Testis (tissue), 3 donors: ENCODE measurements around the gene FAM83B. TPM values are rescaled to one million over a fixed set of nuclear protein-coding genes. Genes with fewer than 3 reads are reported as not detected.

Experiments used
- DNase-seq: peaks from one replicate; pipeline ENCODE4 v3.0.0-alpha.2; 2019
- H3K27ac ChIP-seq, 2 donors: fragments of 200-600 bp; sonication (generic); one replicate each; pipeline ENCODE4 v1.5.1; 2019
- H3K27me3 ChIP-seq: fragments of 200-600 bp; sonication (generic); one replicate; pipeline ENCODE4 v1.5.1; 2019
- H3K36me3 ChIP-seq: fragments of 200-600 bp; sonication (generic); one replicate; pipeline ENCODE4 v1.5.1; 2017; ENCODE audit warnings: low read depth; ENCODE audit errors: missing control alignments
- H3K4me1 ChIP-seq: fragments of 200-600 bp; sonication (generic); one replicate; pipeline ENCODE4 v1.5.1; 2019
- H3K4me3 ChIP-seq, 2 donors: fragments of 200-600 bp; sonication (generic); one replicate each; pipeline ENCODE4 v1.5.1; 2017 to 2019
- H3K9me3 ChIP-seq: fragments of 200-600 bp; sonication (generic); one replicate; pipeline ENCODE4 v1.5.1; 2017
- POLR2A ChIP-seq: fragments of 450-650 bp; IDR thresholded peaks from one replicate; pipeline ENCODE4 v1.6.1; 2017; ENCODE audit warnings: antibody characterized with exemption, mild to moderate bottlenecking, moderate library complexity
- WGBS, 2 donors: methylation state at CpG; one replicate each; pipeline ENCODE4 v1.1.5; 2018; 5-methylcytosine and 5-hydroxymethylcytosine counted together
- intact Hi-C: fragments of 100-400 bp; cut with DNase I; formaldehyde crosslinking; loops from one replicate; pipeline ENCODE4 v1.15.1; 2023; ENCODE audit warnings: low total_unique reads
- polyA plus RNA-seq: library from polyadenylated mRNA; stranded (reverse); fragments of 350-450 nt; fragmentation: Illumina TruSeq; extraction: RNeasy Lipid Tissue Mini Kit (QIAGEN cat#74804); gene quantifications from one replicate; pipeline ENCODE4 v1.2.3, GENCODE V29; 2014; ENCODE audit warnings: low read depth, low replicate concordance; ENCODE audit not compliant: insufficient read depth
- total RNA-seq, 2 donors: library from RNA; depleted of rRNA; stranded (reverse); fragments of >200 nt; gene quantifications; one replicate each; pipeline ENCODE4 v1.2.3, GENCODE V29; 2016
- TF ChIP-seq, protein P1 (sequence below), 3 experiments: fragments of 450-650 bp in 2 of 3; fragments of 200-600 bp in 1 of 3; sonication (generic) in 1 of 3; IDR thresholded peaks; one replicate each; pipeline ENCODE4 v1.5.1; 2016 to 2019; ENCODE audit warnings: antibody characterized with exemption in 3 of 3, mild to moderate bottlenecking in 2 of 3, moderate library complexity in 1 of 3

The FAM83B gene
- total and polyA plus RNA-seq, 3 donors from 2014 or later: 1.0 to 1.6 (median 1.3) TPM

GRCh38 chr6:54990001-54990400 lies 143.4 kb downstream of the FAM83B start:
- H3K4me1 ChIP-seq: no peaks in the 10 kb centered on the region
- intact Hi-C loops: no loop called here
- H3K9me3 ChIP-seq: no peaks in the 10 kb centered on the region
- no peaks in the 10 kb centered on the region for H3K27me3 ChIP-seq
- H3K27ac ChIP-seq: no peak overlapping the region
- H3K4me3 ChIP-seq: no peak overlapping the region
- WGBS, 2 donors: 36 to 50% methylated on average over 3 of the region's 3 CpGs
- no peak for DNase-seq
- H3K36me3 ChIP-seq: no peaks in the 10 kb centered on the region
- no peak for TF ChIP-seq POLR2A
- TF ChIP-seq, protein P1, sequence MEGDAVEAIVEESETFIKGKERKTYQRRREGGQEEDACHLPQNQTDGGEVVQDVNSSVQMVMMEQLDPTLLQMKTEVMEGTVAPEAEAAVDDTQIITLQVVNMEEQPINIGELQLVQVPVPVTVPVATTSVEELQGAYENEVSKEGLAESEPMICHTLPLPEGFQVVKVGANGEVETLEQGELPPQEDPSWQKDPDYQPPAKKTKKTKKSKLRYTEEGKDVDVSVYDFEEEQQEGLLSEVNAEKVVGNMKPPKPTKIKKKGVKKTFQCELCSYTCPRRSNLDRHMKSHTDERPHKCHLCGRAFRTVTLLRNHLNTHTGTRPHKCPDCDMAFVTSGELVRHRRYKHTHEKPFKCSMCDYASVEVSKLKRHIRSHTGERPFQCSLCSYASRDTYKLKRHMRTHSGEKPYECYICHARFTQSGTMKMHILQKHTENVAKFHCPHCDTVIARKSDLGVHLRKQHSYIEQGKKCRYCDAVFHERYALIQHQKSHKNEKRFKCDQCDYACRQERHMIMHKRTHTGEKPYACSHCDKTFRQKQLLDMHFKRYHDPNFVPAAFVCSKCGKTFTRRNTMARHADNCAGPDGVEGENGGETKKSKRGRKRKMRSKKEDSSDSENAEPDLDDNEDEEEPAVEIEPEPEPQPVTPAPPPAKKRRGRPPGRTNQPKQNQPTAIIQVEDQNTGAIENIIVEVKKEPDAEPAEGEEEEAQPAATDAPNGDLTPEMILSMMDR (IDR thresholded peaks at IDR 0.05): no peak
